ENCODE measurements around the gene PLSCR5.

Gene PLSCR5

GRCh38 chr3:146560678-146561077, 44.5 kb downstream of the PLSCR5 start:
- DNase-seq (ENCODE audit: low read depth in 2 of 2) = no peak
- TF ChIP-seq CTCF (IDR thresholded peaks at IDR 0.05; ENCODE audit: low read depth, low read length) = no peak
- H3K4me3 ChIP-seq (replicated peaks in 1 of 2; ENCODE audit: low read depth in 2 of 2, low read length in 2 of 2) = no peak overlapping the region

- H3K4me3 ChIP-seq (replicated peaks in 1 of 2; ENCODE audit: low read depth in 2 of 2, low read length in 2 of 2) = no peak overlapping the region
- no peak for TF ChIP-seq CTCF (IDR thresholded peaks at IDR 0.05; ENCODE audit: low read depth, low read length)
- no peak for DNase-seq (ENCODE audit: low read depth in 2 of 2)
These were observed 45.8 kb downstream of the PLSCR5 start for GRCh38 chr3:146559388-146559787.

- DNase-seq (ENCODE audit: low read depth in 2 of 2) = no peak
- no peak for TF ChIP-seq CTCF (IDR thresholded peaks at IDR 0.05; ENCODE audit: low read depth, low read length)
- no peak overlapping the region for H3K4me3 ChIP-seq (replicated peaks in 1 of 2; ENCODE audit: low read depth in 2 of 2, low read length in 2 of 2)
These were observed 46.4 kb downstream of the PLSCR5 start for GRCh38 chr3:146558781-146559180.

- TF ChIP-seq CTCF (IDR thresholded peaks at IDR 0.05; ENCODE audit: low read depth, low read length) = no peak
- no peak for DNase-seq (ENCODE audit: low read depth in 2 of 2)
- no peak overlapping the region for H3K4me3 ChIP-seq (replicated peaks in 1 of 2; ENCODE audit: low read depth in 2 of 2, low read length in 2 of 2)
These were observed 47.4 kb downstream of the PLSCR5 start for GRCh38 chr3:146557745-146558144.

GRCh38 chr3:146555311-146555710, 49.8 kb downstream of the PLSCR5 start:
- H3K4me3 ChIP-seq (replicated peaks in 1 of 2; ENCODE audit: low read depth in 2 of 2, low read length in 2 of 2) = no peak overlapping the region
- DNase-seq (ENCODE audit: low read depth in 2 of 2) = no peak
- TF ChIP-seq CTCF (IDR thresholded peaks at IDR 0.05; ENCODE audit: low read depth, low read length) = no peak

- DNase-seq (ENCODE audit: low read depth in 2 of 2) = peak in 1 of 2 donors; percentile 33
- no peak overlapping the region for H3K4me3 ChIP-seq (replicated peaks in 1 of 2; ENCODE audit: low read depth in 2 of 2, low read length in 2 of 2)
- no peak for TF ChIP-seq CTCF (IDR thresholded peaks at IDR 0.05; ENCODE audit: low read depth, low read length)
These were observed 50.9 kb downstream of the PLSCR5 start for GRCh38 chr3:146554151-146554760.

Data from cardiac fibroblast (primary cell).